Skin of body (tissue), 2 donors: ENCODE measurements around the gene CDH6. TPM values are rescaled to one million over a fixed set of nuclear protein-coding genes. Genes with fewer than 3 reads are reported as not detected.

Source experiments
- DNase-seq: peaks from one replicate; lab custom pipeline; 2025; lab: John Stamatoyannopoulos, UW
- total RNA-seq: library from RNA; depleted of rRNA; stranded (reverse); fragments of >200 nt; gene quantifications from one replicate; pipeline ENCODE4 v1.2.3, GENCODE V29; 2014

The CDH6 gene
- total RNA-seq, 1 donor from 2014 or later, result 6.9 TPM

DNA sequence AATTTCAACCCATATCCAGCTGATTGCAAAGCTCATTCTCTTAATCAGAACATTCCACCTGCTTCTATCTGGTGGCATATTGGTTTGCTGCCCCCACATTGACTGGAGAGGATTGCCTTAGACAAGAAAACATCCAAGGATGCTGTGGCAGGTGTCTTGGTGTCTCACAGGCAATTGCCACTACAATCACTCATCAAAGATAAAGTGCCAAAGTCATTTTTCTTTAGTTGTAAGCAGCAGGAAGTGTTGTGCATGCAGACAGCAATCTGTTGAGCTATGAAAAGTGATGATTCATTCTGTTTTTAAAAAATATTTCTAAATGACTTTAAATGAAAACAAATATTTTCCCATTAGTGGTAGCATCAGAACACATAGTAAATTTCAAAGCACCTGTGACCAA, 53.9 kb downstream of the CDH6 start:
- no peak for DNase-seq

- no peak for DNase-seq
These were observed 56.7 kb downstream of the CDH6 start for GRCh38 chr5:31250201-31250600.

- DNase-seq, result no peak
These were observed 57.5 kb downstream of the CDH6 start for GRCh38 chr5:31251032-31251431.

DNA sequence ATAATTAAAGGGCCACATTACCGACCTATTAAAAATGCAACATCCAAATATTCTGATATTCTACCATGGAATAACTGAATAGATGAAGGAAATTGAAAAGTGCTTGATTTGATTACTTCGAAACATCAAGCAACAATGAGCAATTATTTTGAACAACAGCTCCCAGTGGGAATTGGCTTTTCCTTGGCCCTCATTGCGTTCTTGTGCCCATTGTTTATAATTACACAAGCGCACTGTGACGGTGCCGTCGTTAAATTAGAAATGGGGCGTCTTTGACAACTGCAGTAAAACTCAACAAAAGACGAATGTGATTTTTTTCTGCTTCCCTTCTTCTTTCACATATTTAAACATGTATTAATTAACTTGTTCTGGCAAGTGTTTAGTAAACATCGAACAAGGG, 61.6 kb downstream of the CDH6 start:
- DNase-seq, result no peak

GRCh38 chr5:31268256-31268655, 74.8 kb downstream of the CDH6 start:
- no peak for DNase-seq

DNA sequence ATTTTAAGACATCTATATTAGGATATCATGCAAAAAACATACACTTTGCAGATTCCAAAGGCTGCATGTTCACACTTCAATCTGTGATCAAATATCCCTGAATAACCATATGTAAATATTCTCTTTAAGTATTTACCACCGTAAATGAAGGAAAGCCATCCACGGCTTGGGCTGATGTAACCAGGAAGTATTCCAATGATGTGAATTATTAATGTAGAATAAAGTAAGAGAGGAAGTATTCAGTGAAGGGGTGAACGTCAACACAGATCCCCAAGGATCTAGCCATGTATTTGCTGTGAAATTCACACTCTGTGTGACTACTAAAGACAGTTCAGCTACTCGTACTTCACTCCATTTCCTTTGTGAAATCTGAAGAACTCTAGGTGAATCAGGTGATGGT, 75.2 kb downstream of the CDH6 start:
- no peak for DNase-seq

- no peak for DNase-seq
These were observed 75.8 kb downstream of the CDH6 start for GRCh38 chr5:31269259-31269658.

GRCh38 chr5:31270396-31270795, 76.9 kb downstream of the CDH6 start:
- DNase-seq, result no peak

DNA sequence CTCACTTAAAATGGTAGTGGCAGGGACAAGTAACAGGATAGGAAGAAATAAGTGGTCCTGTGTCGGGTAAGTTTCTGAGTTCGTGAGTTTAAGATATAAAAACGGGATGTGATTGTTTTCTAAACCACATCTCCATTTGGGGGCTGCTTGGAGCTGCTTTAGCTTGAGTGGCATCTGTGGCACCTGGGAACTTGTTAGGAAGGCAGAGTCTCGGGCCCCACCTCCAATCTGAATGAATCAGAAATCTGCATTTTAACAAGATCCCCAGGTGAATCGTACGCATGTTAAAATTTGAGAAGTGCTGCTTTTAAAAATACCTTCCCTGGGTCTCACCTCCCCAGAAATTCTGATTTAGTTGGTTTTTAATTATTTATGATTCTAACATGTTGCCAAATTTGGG, 78.1 kb downstream of the CDH6 start:
- no peak for DNase-seq

GRCh38 chr5:31273161-31273560, 79.7 kb downstream of the CDH6 start:
- DNase-seq, result no peak

DNA sequence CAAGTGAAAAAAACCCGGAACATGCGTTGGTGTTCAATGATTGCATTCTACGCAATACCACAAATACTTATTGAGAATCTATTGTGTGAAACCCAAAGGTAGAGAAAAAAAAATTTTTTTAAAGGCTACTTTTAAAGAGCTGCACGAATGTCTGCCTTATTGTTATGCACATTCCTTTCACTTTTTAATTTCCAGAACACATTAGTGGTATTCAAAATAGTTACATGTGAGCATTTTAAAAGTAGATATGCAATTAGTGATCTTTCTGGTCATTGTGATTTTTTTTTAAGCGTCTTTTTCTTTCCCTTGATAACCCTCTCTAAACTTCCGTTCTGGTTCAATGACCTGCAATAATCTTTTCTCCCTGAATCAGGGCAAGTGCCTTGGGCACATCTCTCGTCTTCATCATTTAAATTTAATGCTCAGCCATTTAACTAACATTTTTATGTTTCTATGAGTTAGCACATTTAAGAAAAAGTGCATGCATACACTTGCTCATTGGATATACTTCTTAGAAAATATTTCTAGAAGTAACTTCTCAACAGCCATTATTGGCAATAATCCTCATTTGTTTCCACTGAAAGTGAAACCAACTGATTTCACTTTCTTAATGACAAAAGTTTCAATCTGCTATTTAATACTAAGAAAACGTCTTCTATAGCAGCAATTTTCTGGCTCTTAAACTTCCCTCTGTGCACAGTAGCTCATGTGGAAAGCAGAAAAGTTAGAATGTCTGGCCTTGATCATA, 80.3 kb downstream of the CDH6 start:
- peak; percentile 7 for DNase-seq

DNA sequence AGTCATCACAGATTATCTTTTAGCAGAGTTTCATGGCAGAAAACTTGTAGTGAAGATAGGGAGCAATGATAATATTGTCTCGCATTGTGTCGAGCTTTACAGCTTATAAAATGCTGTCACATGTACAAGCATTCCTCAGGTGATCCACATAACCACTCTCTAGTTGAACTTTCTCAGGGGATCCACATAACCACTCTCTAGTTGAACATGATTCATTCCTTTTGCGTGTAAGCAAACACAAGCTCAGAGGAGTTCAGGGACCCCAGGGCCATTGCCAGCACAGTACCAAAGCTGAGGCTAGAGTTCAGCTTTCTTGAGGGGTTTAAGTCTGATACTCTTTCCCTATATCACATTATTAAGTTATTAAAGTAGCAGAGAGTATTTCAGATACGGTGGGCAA, 86.7 kb downstream of the CDH6 start:
- DNase-seq, result no peak

- no peak for DNase-seq
These were observed 89.8 kb downstream of the CDH6 start for GRCh38 chr5:31283326-31283725.

- no peak for DNase-seq
These were observed 91.5 kb downstream of the CDH6 start for GRCh38 chr5:31285025-31285424.

- DNase-seq, result no peak
These were observed 94.5 kb downstream of the CDH6 start for GRCh38 chr5:31287985-31288384.

DNA sequence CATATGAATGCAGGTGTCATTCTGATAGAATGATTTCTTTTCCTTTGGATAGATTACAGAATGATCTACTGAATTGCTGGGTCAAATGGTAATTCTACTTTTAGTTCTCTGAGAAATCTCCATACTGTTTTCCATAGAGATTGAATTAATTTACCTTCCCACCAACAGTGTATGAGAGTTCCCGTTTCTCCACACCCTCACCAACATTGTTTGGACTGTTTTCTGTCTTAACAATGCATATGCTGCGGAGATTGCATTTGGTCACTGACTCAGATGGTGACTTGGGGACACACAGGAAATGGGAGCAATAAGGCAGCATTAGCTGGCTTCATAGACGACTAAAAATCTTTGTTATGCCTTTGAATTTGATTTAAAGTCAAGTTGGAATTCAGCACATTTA, 95.9 kb downstream of the CDH6 start:
- no peak for DNase-seq

GRCh38 chr5:31291323-31291854, 97.9 kb downstream of the CDH6 start:
- no peak for DNase-seq

DNA sequence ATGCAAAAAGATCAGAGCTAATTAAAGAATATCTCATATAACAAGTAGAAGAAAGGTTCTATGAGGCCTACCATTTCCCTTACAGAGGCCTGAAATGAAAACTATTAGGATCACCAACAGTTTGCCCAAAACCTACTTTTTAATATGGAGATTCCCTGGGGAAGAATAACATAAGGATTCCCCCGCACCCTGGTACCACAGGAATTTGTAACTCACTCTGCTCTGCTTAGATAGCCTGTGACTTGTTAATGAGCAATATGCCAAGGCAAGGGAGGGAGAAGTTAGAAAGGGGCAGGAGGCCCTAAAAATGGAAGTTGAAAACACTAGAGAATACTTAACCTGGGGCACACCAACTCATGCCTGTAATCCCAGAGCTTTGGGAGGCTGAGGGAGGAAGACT, 107.0 kb downstream of the CDH6 start:
- no peak for DNase-seq

GRCh38 chr5:31301833-31302232, 108.3 kb downstream of the CDH6 start:
- DNase-seq, result no peak

DNA sequence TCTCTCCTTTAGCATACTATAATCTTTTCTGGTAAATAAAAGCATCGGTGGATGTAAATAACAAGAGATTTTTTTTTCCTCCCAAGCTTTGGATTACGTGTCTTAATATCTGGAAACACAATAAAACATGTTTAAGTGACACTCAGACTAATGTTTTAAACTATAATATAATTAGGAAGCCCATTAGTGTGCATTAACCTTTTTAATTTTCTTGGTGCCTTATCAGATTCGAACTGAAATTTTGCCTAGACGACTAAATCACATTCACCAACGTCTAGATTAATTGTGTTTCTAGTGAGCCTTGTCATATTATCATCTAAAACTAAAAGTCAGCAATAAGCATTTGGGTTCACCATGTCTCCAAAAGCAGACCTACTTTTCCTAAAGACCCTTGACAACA, 110.2 kb downstream of the CDH6 start:
- no peak for DNase-seq

DNA sequence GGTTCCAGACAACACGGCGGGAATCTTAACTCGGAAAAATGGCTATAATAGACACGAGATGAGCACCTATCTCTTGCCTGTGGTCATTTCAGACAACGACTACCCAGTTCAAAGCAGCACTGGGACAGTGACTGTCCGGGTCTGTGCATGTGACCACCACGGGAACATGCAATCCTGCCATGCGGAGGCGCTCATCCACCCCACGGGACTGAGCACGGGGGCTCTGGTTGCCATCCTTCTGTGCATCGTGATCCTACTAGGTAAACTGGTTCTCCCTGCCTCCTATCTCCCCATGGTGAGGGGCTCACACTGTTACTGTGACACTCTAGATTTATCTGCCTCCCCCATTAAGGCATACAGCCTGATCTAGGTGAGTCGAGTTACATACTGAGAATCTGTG, 124.2 kb downstream of the CDH6 start:
- no peak for DNase-seq

DNA sequence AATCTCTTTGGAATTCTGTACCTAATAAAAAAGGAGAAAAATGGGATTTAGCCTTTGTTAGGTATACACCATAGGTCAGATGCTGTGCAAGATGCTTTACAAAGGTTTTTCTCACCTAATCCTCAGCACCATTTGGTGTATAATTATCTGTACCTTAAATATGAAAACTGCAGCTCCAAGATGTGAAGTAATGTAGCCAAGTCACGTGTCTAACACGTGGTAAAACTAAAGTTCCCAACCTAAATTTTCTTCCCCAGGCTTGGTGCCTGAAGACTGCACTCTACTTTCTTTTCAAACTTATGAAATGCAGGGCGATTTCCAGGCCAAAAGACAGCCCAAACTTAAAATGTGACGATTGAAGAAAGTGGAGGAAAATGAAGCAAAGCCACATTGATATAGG, 125.8 kb downstream of the CDH6 start:
- DNase-seq, result no peak

DNA sequence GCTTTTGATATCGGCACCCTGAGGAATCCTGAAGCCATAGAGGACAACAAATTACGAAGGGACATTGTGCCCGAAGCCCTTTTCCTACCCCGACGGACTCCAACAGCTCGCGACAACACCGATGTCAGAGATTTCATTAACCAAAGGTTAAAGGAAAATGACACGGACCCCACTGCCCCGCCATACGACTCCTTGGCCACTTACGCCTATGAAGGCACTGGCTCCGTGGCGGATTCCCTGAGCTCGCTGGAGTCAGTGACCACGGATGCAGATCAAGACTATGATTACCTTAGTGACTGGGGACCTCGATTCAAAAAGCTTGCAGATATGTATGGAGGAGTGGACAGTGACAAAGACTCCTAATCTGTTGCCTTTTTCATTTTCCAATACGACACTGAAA, 129.5 kb downstream of the CDH6 start:
- DNase-seq, result no peak

DNA sequence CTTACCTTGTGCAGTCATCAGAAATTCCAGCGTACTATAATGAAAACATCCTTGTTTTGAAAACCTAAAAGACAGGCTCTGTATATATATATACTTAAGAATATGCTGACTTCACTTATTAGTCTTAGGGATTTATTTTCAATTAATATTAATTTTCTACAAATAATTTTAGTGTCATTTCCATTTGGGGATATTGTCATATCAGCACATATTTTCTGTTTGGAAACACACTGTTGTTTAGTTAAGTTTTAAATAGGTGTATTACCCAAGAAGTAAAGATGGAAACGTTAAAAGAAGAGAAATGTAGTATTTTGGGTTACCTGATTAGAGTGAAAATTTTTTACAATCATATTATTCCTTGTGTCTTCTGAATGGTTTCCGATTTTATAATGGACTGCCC, 131.4 kb downstream of the CDH6 start:
- DNase-seq, result no peak
